Measurements from ENCODE around the gene IFIT2. TPM values are rescaled to one million over a fixed set of nuclear protein-coding genes. Genes with fewer than 3 reads are reported as not detected.

IFIT2 gene
- total RNA-seq, 3 donors from 2014 or later (not counting 1 experiment from before 2014, with no cell fraction given): 21.8 to 103 (median 34.9) TPM

GRCh38 chr10:89305766-89306433 lies 4.1 kb downstream of the IFIT2 start:
- Histone ChIP-seq H3K4me1 (ENCODE audit: control insufficient read depth, insufficient read depth, low read length) (peaks cover 19% of the 10 kb centered on the region), H3K9me3 (ENCODE audit: control insufficient read depth, insufficient read depth, low read length) (no peaks in the 10 kb centered on the region), H3K4me3 (ENCODE audit: low read length) (no peak overlapping the region), H3K27me3 (ENCODE audit: control insufficient read depth, insufficient read depth, low read length) (no peaks in the 10 kb centered on the region), H3K27ac (ENCODE audit: low read length) (no peak overlapping the region), H3K36me3 (ENCODE audit: control insufficient read depth, insufficient read depth, low read length) (peaks cover 22% of the 10 kb centered on the region)
- WGBS (ENCODE audit: insufficient coverage): 95% methylated on average over 9 of the region's 9 CpGs
- ATAC-seq (no peak), DNase-seq (no peak)
- intact Hi-C loops (cut with micrococcal nuclease): no loop called here
- Mint-ChIP-seq H3K36me3 (peaks cover 58% of the 10 kb centered on the region), H3K4me3 (no peak overlapping the region), H3K4me1 (peaks cover 42 to 45% of the 10 kb centered on the region in 2 donors), H3K9me3 (no peaks in the 10 kb centered on the region), H3K27me3 (ENCODE audit: low read depth in 2 of 2) (no peaks in the 10 kb centered on the region), H3K27ac (no peak overlapping the region)
- no peak for TF ChIP-seq CTCF (IDR thresholded peaks at IDR 0.05)

- DNase-seq (no peak), ATAC-seq (no peak)
- Histone ChIP-seq H3K36me3 (ENCODE audit: control insufficient read depth, insufficient read depth, low read length) (peaks cover 22% of the 10 kb centered on the region), H3K4me3 (ENCODE audit: low read length) (no peak overlapping the region), H3K27ac (ENCODE audit: low read length) (no peak overlapping the region), H3K9me3 (ENCODE audit: control insufficient read depth, insufficient read depth, low read length) (no peaks in the 10 kb centered on the region), H3K4me1 (ENCODE audit: control insufficient read depth, insufficient read depth, low read length) (peaks cover 15% of the 10 kb centered on the region), H3K27me3 (ENCODE audit: control insufficient read depth, insufficient read depth, low read length) (no peaks in the 10 kb centered on the region)
- WGBS (ENCODE audit: insufficient coverage): 94% methylated on average over 13 of the region's 13 CpGs
- H3K4me1 Mint-ChIP-seq: peaks cover 35 to 37% of the 10 kb centered on the region in 2 donors
- H3K27ac Mint-ChIP-seq: no peak overlapping the region
- TF ChIP-seq CTCF (IDR thresholded peaks at IDR 0.05): no peak
- no peaks in the 10 kb centered on the region for H3K27me3 Mint-ChIP-seq (ENCODE audit: low read depth in 2 of 2)
- H3K4me3 Mint-ChIP-seq: no peak overlapping the region
- H3K9me3 Mint-ChIP-seq: no peaks in the 10 kb centered on the region
- H3K36me3 Mint-ChIP-seq: peaks cover 58% of the 10 kb centered on the region
- intact Hi-C loops (cut with micrococcal nuclease): no loop called here
Measured at GRCh38 chr10:89306434-89307268, 4.8 kb downstream of the IFIT2 start.

- intact Hi-C loops (cut with micrococcal nuclease): no loop called here
- peaks cover 22% of the 10 kb centered on the region for H3K36me3 ChIP-seq (ENCODE audit: control insufficient read depth, insufficient read depth, low read length)
- peaks cover 15% of the 10 kb centered on the region for H3K4me1 ChIP-seq (ENCODE audit: control insufficient read depth, insufficient read depth, low read length)
- H3K27ac ChIP-seq (ENCODE audit: low read length): no peak overlapping the region
- TF ChIP-seq CTCF (IDR thresholded peaks at IDR 0.05): no peak
- H3K9me3 ChIP-seq (ENCODE audit: control insufficient read depth, insufficient read depth, low read length): no peaks in the 10 kb centered on the region
- Mint-ChIP-seq H3K27me3 (ENCODE audit: low read depth in 2 of 2) (peaks cover 0 to 4% of the 10 kb centered on the region in 2 donors), H3K36me3 (peaks cover 58% of the 10 kb centered on the region), H3K27ac (no peak overlapping the region), H3K4me1 (peaks cover 31 to 33% of the 10 kb centered on the region in 2 donors), H3K4me3 (no peak overlapping the region), H3K9me3 (no peaks in the 10 kb centered on the region)
- no peaks in the 10 kb centered on the region for H3K27me3 ChIP-seq (ENCODE audit: control insufficient read depth, insufficient read depth, low read length)
- no peak for ATAC-seq
- H3K4me3 ChIP-seq (ENCODE audit: low read length): no peak overlapping the region
- DNase-seq: no peak
Measured at GRCh38 chr10:89307269-89307577, 5.4 kb downstream of the IFIT2 start.

All from natural killer cell (primary cell).